OCI-LY7 (cell line): ENCODE data around the gene CRIP2. TPM values are rescaled to one million over a fixed set of nuclear protein-coding genes. Genes with fewer than 3 reads are reported as not detected.

Experiments used
- BruUV-seq: library from RNA; stranded (reverse); fragments of 400-500 nt; replicated peaks from 2 replicates; lab custom pipeline; 2021; lab: Mats Ljungman, UMichigan
- CTCF ChIA-PET: fragments of 300-600 bp; sonication (Branson Sonifier 250); formaldehyde crosslinking; loops from one replicate; lab custom pipeline; 2022; ENCODE audit warnings: antibody characterized with exemption; ENCODE audit not compliant: unreplicated experiment; lab: Charles Lee
- POLR2A ChIA-PET: fragments of 300-600 bp; sonication (Branson Sonifier 250); formaldehyde crosslinking; loops from one replicate; lab custom pipeline; 2022; ENCODE audit warnings: antibody characterized with exemption; lab: Charles Lee
- DNase-seq: peaks from one replicate; pipeline ENCODE4 v3.0.0-alpha.2; 2015; ENCODE audit warnings: low spot score
- H2AFZ ChIP-seq: fragments of 200-600 bp; sonication (generic), shearing (Covaris generic); 2 replicates; pipeline ENCODE4 v1.6.1; 2014; ENCODE audit warnings: mild to moderate bottlenecking, antibody characterized with exemption, low read length, moderate library complexity
- H3K27ac ChIP-seq: fragments of 200-600 bp; sonication (generic); 2 replicates; pipeline ENCODE4 v1.5.1; 2014; ENCODE audit warnings: mixed run types, low read depth, mild to moderate bottlenecking, moderate library complexity, low read length, inconsistent platforms; ENCODE audit not compliant: poor library complexity, severe bottlenecking
- H3K36me3 ChIP-seq: fragments of 200-600 bp; sonication (generic); 2 replicates; pipeline ENCODE4 v1.6.1; 2014; ENCODE audit warnings: mild to moderate bottlenecking, antibody characterized with exemption, low read length, moderate library complexity, mixed read lengths; ENCODE audit not compliant: insufficient read depth
- H3K4me1 ChIP-seq: fragments of 200-600 bp; sonication (generic); 2 replicates; pipeline ENCODE4 v1.5.1; 2014; ENCODE audit warnings: mild to moderate bottlenecking, low read length; ENCODE audit not compliant: insufficient read depth, poor library complexity, severe bottlenecking
- H3K4me2 ChIP-seq: fragments of 200-600 bp; sonication (generic); 2 replicates; pipeline ENCODE4 v1.6.1; 2014; ENCODE audit warnings: mild to moderate bottlenecking, low read length
- H3K4me3 ChIP-seq: fragments of 200-600 bp; sonication (generic); 2 replicates; pipeline ENCODE4 v1.5.1; 2014; ENCODE audit warnings: mild to moderate bottlenecking, low read depth, low read length; ENCODE audit not compliant: poor library complexity, severe bottlenecking
- H3K79me2 ChIP-seq: fragments of 200-600 bp; sonication (generic); 2 replicates; pipeline ENCODE4 v1.6.1; 2016; ENCODE audit warnings: low read depth, mild to moderate bottlenecking, low read length, moderate library complexity, mixed read lengths; ENCODE audit not compliant: insufficient read depth
- H3K9me2 ChIP-seq: fragments of 200-600 bp; sonication (generic); 2 replicates; pipeline ENCODE4 v1.6.1; 2016; ENCODE audit warnings: mild to moderate bottlenecking, low read length, mixed read lengths; ENCODE audit not compliant: insufficient read depth
- H3K9me3 ChIP-seq: fragments of 200-600 bp; sonication (generic); 2 replicates; pipeline ENCODE4 v1.6.1; 2014; ENCODE audit warnings: mild to moderate bottlenecking, mixed run types, low read length, mixed read lengths
- H4K20me1 ChIP-seq: fragments of 200-600 bp; sonication (generic); 2 replicates; pipeline ENCODE4 v1.6.1; 2014; ENCODE audit warnings: mild to moderate bottlenecking, antibody characterized with exemption, low read length, moderate library complexity, mixed read lengths; ENCODE audit not compliant: insufficient read depth
- EZH2phosphoT487 ChIP-seq: fragments of 200-600 bp; sonication (generic); IDR thresholded peaks from 2 replicates; pipeline ENCODE4 v1.6.1; 2018; ENCODE audit warnings: low read depth, borderline replicate concordance, mild to moderate bottlenecking, mixed run types, antibody characterized with exemption, low read length, moderate library complexity, mixed read lengths
- intact Hi-C: fragments of 100-400 bp; cut with micrococcal nuclease; formaldehyde crosslinking; loops from one replicate; pipeline ENCODE4 v1.10.0; 2022; ENCODE audit not compliant: unreplicated experiment
- total RNA-seq, 2 experiments: library from RNA; depleted of rRNA in 1 of 2; stranded (reverse); fragments of >200 nt in 1 of 2; shearing (Covaris generic) in 1 of 2; gene quantifications; 2 replicates each; pipeline ENCODE4 v1.2.3, GENCODE V29; 2014 to 2022
- TF ChIP-seq, protein P1 (sequence below): fragments of 200-600 bp; sonication (generic); conservative IDR thresholded peaks from 2 replicates; pipeline ENCODE4 v1.5.1; 2014; ENCODE audit warnings: mild to moderate bottlenecking, antibody characterized with exemption, low read length, moderate library complexity, mixed read lengths

CRIP2 gene
- total RNA-seq, 2 experiments from 2014 or later: not detected

DNA sequence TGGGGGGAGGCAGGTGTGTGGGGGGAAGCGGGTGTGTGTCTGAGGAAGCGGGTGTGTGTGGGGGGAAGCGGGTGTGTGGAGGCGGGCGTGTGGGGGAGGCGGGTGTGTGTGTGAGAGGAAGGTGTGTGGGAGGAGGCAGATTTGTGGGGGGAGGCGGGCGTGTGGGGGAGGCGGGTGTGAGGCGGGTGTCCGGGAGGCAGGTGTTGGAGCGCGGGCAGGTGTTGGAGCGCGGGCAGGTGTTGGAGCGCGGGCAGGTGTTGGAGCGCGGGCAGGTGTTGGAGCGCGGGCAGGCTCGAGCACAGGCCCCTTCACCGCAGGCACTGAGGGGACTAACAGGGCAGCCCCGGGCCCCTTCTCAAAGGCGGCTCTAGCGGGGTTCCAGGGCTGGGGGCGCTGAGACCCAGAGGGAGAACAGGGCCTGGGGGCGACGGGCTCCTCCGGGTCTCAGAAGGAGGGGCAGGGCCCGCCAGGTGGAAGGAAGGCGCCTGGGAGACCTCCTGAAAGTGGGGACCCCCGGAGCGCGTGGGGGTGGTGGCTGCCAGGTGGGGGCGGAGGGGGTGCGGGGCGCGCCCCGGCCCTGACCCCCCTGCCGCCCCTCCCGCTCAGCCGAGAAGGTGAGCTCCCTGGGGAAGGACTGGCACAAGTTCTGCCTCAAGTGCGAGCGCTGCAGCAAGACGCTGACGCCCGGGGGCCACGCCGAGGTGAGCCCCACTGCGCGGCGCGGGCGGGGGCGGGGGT lies 3.2 kb downstream of the CRIP2 start:
- H3K9me2 ChIP-seq: no peaks in the 10 kb centered on the region
- CTCF ChIA-PET: no interaction called here
- no TSS peak for BruUV-seq
- no peaks in the 10 kb centered on the region for H3K79me2 ChIP-seq
- H4K20me1 ChIP-seq: no peaks in the 10 kb centered on the region
- intact Hi-C loops: no loop called here
- H3K9me3 ChIP-seq: no peaks in the 10 kb centered on the region
- H3K4me2 ChIP-seq: no peak overlapping the region
- POLR2A ChIA-PET: no interaction called here
- no peaks in the 10 kb centered on the region for H3K36me3 ChIP-seq
- H3K4me3 ChIP-seq: no peak overlapping the region
- no peak for DNase-seq
- no peak for TF ChIP-seq EZH2phosphoT487
- TF ChIP-seq, protein P1, sequence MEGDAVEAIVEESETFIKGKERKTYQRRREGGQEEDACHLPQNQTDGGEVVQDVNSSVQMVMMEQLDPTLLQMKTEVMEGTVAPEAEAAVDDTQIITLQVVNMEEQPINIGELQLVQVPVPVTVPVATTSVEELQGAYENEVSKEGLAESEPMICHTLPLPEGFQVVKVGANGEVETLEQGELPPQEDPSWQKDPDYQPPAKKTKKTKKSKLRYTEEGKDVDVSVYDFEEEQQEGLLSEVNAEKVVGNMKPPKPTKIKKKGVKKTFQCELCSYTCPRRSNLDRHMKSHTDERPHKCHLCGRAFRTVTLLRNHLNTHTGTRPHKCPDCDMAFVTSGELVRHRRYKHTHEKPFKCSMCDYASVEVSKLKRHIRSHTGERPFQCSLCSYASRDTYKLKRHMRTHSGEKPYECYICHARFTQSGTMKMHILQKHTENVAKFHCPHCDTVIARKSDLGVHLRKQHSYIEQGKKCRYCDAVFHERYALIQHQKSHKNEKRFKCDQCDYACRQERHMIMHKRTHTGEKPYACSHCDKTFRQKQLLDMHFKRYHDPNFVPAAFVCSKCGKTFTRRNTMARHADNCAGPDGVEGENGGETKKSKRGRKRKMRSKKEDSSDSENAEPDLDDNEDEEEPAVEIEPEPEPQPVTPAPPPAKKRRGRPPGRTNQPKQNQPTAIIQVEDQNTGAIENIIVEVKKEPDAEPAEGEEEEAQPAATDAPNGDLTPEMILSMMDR: no peak
- no peak overlapping the region for H3K27ac ChIP-seq
- H3K4me1 ChIP-seq: peaks cover 24% of the 10 kb centered on the region
- no peak overlapping the region for H2AFZ ChIP-seq

DNA sequence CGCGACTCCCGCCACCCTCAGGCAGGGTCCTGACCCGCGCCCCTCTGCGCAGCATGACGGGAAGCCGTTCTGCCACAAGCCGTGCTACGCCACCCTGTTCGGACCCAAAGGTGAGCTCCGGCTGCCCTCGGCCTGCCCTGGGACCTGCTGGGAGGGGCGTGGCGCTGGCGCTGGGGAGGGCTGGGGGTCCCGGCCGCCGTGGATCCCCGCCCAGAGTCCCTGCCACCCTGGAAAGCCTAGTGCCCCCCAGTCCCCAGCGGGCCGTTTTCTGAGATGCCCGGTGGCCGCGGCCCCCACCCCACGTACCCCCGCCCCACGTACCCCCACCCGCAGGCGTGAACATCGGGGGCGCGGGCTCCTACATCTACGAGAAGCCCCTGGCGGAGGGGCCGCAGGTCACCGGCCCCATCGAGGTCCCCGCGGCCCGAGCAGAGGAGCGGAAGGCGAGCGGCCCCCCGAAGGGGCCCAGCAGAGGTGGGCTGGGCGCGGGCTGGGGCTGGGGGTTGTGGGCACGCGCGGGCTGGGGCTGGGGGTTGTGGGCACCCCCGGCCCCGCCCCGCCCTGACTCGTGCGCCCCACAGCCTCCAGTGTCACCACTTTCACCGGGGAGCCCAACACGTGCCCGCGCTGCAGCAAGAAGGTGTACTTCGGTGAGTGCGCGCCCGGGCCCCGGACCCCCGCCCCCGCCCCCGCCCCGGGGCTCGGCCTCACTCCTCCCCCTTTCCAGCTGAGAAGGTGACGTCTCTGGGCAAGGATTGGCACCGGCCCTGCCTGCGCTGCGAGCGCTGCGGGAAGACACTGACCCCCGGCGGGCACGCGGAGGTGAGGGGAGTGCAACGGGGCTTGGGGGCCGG lies 4.0 kb downstream of the CRIP2 start:
- BruUV-seq: no TSS peak
- ChIA-PET CTCF (no interaction called here), POLR2A (no interaction called here)
- TF ChIP-seq, protein P1: no peak
- TF ChIP-seq EZH2phosphoT487: no peak
- Histone ChIP-seq H2AFZ (no peak overlapping the region), H3K4me2 (no peak overlapping the region), H3K27ac (no peak overlapping the region), H3K79me2 (no peaks in the 10 kb centered on the region), H3K4me1 (peaks cover 21% of the 10 kb centered on the region), H4K20me1 (no peaks in the 10 kb centered on the region), H3K9me3 (no peaks in the 10 kb centered on the region), H3K9me2 (no peaks in the 10 kb centered on the region), H3K36me3 (no peaks in the 10 kb centered on the region), H3K4me3 (no peak overlapping the region)
- intact Hi-C loops: no loop called here
- no peak for DNase-seq
